Adrenal gland (tissue), 12 donors: ENCODE measurements around the gene KCNB1. TPM values are rescaled to one million over a fixed set of nuclear protein-coding genes. Genes with fewer than 3 reads are reported as not detected.

Experiments used
- DNase-seq, 7 donors: peaks; one replicate each; pipeline ENCODE4 v3.0.0-alpha.2; 2019 to 2020
- H3K27ac ChIP-seq, 5 donors: fragments of 200-600 bp; sonication (generic) in 4 of 5; 1 replicate in 3 of 5; 2 replicates in 2 of 5; pipeline versions ENCODE4 v1.5.1 to v1.8.0; 2016 to 2020; ENCODE audit warnings: mild to moderate bottlenecking in 1 of 5
- H3K27me3 ChIP-seq: fragments of 200-600 bp; 2 replicates; pipeline ENCODE4 v1.8.0; 2021
- H3K36me3 ChIP-seq, 2 donors: fragments of 200-600 bp; replicated peaks in 1 of 2; 1 replicate in 1 of 2; 2 replicates in 1 of 2; pipeline versions ENCODE4 v1.5.1 to v1.8.0; 2018 to 2022
- H3K4me1 ChIP-seq, 2 donors: fragments of 200-600 bp; replicated peaks in 1 of 2; 1 replicate in 1 of 2; 2 replicates in 1 of 2; pipeline versions ENCODE4 v1.5.1 to v1.8.0; 2018 to 2021
- H3K4me3 ChIP-seq, 4 donors: fragments of 200-600 bp; sonication (generic) in 3 of 4; one replicate each; pipeline ENCODE4 v1.5.1; 2016 to 2018
- H3K9me3 ChIP-seq, 3 donors: fragments of 200-600 bp; sonication (generic) in 1 of 3; replicated peaks in 1 of 3; 1 replicate in 2 of 3; 2 replicates in 1 of 3; pipeline versions ENCODE4 v1.5.1 to v1.8.0; 2016 to 2021
- POLR2A ChIP-seq, 2 donors: fragments of 450-650 bp; IDR thresholded peaks; one replicate each; pipeline ENCODE4 v1.6.1; 2017; ENCODE audit warnings: antibody characterized with exemption in 2 of 2, mild to moderate bottlenecking in 2 of 2, moderate library complexity in 1 of 2
- WGBS, 4 donors: extraction: QIAGEN DNeasy Blood & Tissue Kit in 2 of 4; methylation state at CpG; one replicate each; pipeline versions ENCODE4 v1.1.5 to v1.1.7; 2013 to 2017; 5-methylcytosine and 5-hydroxymethylcytosine counted together
- intact Hi-C, 2 donors: fragments of 100-400 bp; cut with DNase I; formaldehyde crosslinking; loops; one replicate each; pipeline versions ENCODE4 v1.14.1 to v1.15.0; 2022 to 2023
- polyA plus RNA-seq, 3 donors: library from polyadenylated mRNA; stranded (reverse); fragments of 200-250 nt in 2 of 3; fragments of 350-450 nt in 1 of 3; fragmentation: Illumina TruSeq in 1 of 3; extraction: RNeasy Lipid Tissue Mini Kit (QIAGEN cat#74804) in 1 of 3; gene quantifications; one replicate each; pipeline ENCODE4 v1.2.3, GENCODE V29; 2013 to 2014
- total RNA-seq, 9 donors: library from RNA; depleted of rRNA in 4 of 9; stranded (reverse); fragments of >200 nt in 4 of 9; fragments of 120-200 nt in 1 of 9; fragmentation: NEBNext Ultra II Directional in 1 of 9; extraction: Animal tissue kit (Norgen Biotek cat#: 25700) in 1 of 9; gene quantifications; one replicate each; pipeline versions ENCODE4 v1.1.0 to v1.2.4, GENCODE V29; 2013 to 2023
- TF ChIP-seq, protein P1 (sequence below), 6 experiments: fragments of 450-650 bp in 4 of 6; fragments of 200-600 bp in 2 of 6; sonication (generic) in 1 of 6; IDR thresholded peaks; 1 replicate in 5 of 6; 2 replicates in 1 of 6; pipeline versions ENCODE4 v1.5.1 to v1.8.0; 2016 to 2021; ENCODE audit warnings: antibody characterized with exemption in 6 of 6, mild to moderate bottlenecking in 2 of 6, moderate library complexity in 1 of 6
- donor health status: healthy with polysubstance abuse.
- donor health status: Bipolar disorder and iron deficiency.
- donor health status: DM: yes; HTN: yes; CAD: no.
- donor health status: DM: no; HTN: no; CAD: no.
- donor health status: DM: no; HTN: no; CAD: no.
- donor health status: DM: yes; HTN: yes; CAD: no.

KCNB1 gene
- total and polyA plus RNA-seq, 12 donors = 0.11 to 8.2 (median 1.3) TPM

DNA sequence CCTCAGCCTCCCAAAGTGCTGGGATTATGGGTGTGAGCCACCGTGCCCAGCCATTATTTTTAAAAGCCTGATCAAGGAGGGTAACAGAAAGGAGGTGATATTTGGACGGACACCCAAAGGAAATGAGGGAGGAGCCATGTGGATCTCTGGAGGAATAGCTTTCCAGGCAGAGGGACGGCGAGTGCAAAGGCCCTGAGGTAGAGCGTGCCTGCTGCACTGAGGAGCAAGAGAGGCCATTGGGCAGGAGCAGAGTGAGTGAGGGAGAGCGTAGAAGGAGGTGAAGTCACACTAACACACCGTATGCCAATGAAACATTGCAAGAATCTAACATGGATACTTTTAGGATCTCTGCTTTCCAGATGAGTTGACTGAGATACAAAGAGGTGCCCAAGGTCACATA, 145.7 kb downstream of the KCNB1 start:
- H3K9me3 ChIP-seq = no peaks in the 10 kb centered on the region
- H3K36me3 ChIP-seq = no peaks in the 10 kb centered on the region
- intact Hi-C loops = loop anchor here in 1 of 2 donors (5.0 to 10.0 kb wide), 2 partner anchors 146 to 268 kb away; partner anchors contain the start of gene KCNB1
- H3K27ac ChIP-seq = no peak overlapping the region
- TF ChIP-seq, protein P1, sequence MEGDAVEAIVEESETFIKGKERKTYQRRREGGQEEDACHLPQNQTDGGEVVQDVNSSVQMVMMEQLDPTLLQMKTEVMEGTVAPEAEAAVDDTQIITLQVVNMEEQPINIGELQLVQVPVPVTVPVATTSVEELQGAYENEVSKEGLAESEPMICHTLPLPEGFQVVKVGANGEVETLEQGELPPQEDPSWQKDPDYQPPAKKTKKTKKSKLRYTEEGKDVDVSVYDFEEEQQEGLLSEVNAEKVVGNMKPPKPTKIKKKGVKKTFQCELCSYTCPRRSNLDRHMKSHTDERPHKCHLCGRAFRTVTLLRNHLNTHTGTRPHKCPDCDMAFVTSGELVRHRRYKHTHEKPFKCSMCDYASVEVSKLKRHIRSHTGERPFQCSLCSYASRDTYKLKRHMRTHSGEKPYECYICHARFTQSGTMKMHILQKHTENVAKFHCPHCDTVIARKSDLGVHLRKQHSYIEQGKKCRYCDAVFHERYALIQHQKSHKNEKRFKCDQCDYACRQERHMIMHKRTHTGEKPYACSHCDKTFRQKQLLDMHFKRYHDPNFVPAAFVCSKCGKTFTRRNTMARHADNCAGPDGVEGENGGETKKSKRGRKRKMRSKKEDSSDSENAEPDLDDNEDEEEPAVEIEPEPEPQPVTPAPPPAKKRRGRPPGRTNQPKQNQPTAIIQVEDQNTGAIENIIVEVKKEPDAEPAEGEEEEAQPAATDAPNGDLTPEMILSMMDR (IDR thresholded peaks at IDR 0.05) = no peak
- no peak for TF ChIP-seq POLR2A (IDR thresholded peaks at IDR 0.05)
- no peak overlapping the region for H3K4me3 ChIP-seq
- DNase-seq = no peak
- no peaks in the 10 kb centered on the region for H3K4me1 ChIP-seq
- 75 to 85% (median 80%) methylated on average over 7 of the region's 7 CpGs for WGBS, 4 donors
- H3K27me3 ChIP-seq = peaks cover 16% of the 10 kb centered on the region

DNA sequence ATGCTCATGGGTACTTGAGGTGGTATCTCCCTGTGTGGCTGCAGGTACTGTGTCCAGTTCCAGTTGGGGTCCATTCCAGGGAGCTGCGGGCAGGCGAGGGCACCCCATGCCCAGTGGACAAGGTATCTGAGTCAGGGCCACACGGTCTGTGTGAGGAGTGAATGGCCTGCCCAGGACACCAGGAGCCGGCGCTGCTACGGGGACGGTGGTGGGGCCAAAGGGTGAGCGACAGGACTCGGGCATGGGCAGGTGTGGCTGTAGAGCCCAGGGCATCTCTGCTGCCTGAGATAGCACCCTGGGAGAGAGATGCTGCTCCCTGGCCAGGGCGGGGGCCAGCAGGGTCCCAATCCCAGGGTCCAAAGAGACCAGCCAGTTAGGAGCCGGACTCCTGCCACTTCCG, 147.0 kb downstream of the KCNB1 start:
- 81 to 92% (median 91%) methylated on average over 2 to 12 of the region's 12 CpGs for WGBS, 4 donors
- Histone ChIP-seq H3K27me3 (peaks cover 16% of the 10 kb centered on the region), H3K4me3 (no peak overlapping the region), H3K4me1 (no peaks in the 10 kb centered on the region), H3K9me3 (no peaks in the 10 kb centered on the region), H3K36me3 (no peaks in the 10 kb centered on the region), H3K27ac (no peak overlapping the region)
- intact Hi-C loops = loop anchor here in 1 of 2 donors (5.0 to 10.0 kb wide), 2 partner anchors 147 to 269 kb away; partner anchors contain the start of gene KCNB1
- no peak for TF ChIP-seq POLR2A (IDR thresholded peaks at IDR 0.05)
- TF ChIP-seq, protein P1 (IDR thresholded peaks at IDR 0.05) = no peak
- DNase-seq = no peak

DNA sequence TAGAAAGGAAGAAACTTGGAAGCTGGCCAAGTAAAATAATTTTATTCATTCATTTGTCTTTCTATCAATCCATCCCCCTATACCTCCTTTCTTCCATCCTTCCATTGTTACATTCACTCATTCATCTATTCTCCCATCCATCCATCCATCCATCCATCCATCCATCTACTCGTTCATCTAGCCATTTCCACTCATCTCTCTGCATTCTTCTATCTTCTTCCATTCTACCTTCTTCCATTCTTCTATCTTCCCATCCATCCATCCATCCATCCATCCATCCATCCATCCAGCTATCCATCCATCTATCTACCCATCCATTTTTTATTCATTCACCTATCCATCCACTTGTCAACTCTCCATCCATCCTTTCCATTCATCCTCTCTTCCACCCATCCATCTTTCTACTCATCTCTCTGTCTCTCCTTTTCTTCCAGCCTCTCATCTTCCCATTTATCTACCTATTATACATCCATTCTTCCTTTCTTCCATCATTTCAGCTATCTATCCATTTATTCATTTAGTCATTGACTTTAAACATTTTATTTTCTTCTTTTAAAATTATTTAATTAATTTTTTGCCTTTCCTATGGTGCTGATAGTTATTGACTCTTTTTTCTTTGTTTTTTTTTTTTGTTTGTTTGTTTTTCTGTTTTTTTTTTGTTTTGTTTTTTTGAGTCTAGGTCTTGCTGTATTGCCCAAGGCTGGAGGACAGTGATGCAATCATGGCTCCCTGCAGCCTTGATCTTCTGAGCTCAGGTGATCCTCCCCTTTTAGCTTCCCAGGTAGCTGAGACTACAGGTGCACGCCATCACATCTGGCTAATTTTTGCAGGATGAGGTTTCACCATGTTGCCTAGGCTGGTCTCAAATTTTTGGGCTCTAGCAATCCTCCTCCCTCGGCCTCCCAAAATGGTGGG, 151.5 kb downstream of the KCNB1 start:
- intact Hi-C loops = loop anchor here (5.0 to 10.0 kb wide), 4 partner anchors 151 to 274 kb away; partner anchors contain the start of gene KCNB1 (in 1 of the 2)
- 73 to 85% (median 76%) methylated on average over 3 of the region's 3 CpGs for WGBS, 4 donors
- Histone ChIP-seq H3K4me1 (no peaks in the 10 kb centered on the region), H3K27me3 (peaks cover 4% of the 10 kb centered on the region), H3K9me3 (no peaks in the 10 kb centered on the region), H3K36me3 (no peaks in the 10 kb centered on the region), H3K27ac (no peak overlapping the region), H3K4me3 (no peak overlapping the region)
- no peak for DNase-seq
- TF ChIP-seq, protein P1 (IDR thresholded peaks at IDR 0.05) = no peak
- TF ChIP-seq POLR2A (IDR thresholded peaks at IDR 0.05) = no peak

DNA sequence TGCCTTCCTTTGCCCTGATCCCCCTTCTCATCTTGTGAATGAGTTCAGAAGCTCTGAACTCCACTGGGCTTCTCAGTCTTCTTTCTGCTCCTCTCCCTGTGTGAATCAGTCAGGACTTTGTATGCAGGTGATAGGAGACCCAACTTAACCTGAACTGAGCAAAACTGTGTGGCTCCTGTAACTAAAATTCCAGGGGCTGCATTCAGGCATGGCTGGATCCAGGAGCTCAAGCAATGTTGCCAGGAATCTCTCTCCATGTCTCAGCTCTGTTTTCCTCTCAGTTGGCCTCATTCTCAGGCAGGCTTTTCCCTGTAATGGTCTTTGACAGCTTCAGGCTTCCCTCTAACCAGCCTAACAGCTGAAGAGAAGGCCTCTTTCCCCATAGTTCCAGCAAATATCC, 153.7 kb downstream of the KCNB1 start:
- no peak for DNase-seq

More for the DNA sequence above, 153.7 kb downstream of the KCNB1 start:
- no peaks in the 10 kb centered on the region for H3K36me3 ChIP-seq
- H3K27ac ChIP-seq = no peak overlapping the region
- H3K9me3 ChIP-seq = no peaks in the 10 kb centered on the region
- intact Hi-C loops = loop anchor here in 1 of 2 donors (10.0 kb wide), 1 partner anchor 84 kb away; no protein-coding TSS in a partner anchor
- H3K27me3 ChIP-seq = peaks cover 4% of the 10 kb centered on the region
- TF ChIP-seq POLR2A (IDR thresholded peaks at IDR 0.05) = no peak
- TF ChIP-seq, protein P1 (IDR thresholded peaks at IDR 0.05) = no peak
- no peaks in the 10 kb centered on the region for H3K4me1 ChIP-seq
- no peak overlapping the region for H3K4me3 ChIP-seq
